ENCODE measurements around the gene SALL4.

DNA sequence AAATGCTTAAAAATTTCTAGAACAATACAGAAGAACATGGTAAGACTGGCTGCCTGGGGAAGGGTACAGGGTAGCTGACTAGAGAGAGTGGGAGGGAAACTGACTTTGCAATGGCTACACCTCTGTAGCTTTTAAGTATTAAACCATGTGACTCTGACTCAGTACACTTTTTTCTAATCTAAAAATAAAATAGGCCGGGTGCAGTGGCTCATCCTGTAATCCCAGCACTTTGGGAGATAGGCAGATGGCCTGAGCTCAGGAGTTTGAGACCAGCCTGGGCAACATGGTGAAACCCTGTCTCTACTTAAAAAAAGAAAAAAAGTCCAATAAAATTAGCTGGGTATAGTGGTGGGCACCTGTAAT lies 52.7 kb downstream of the SALL4 start:
- TF ChIP-seq, protein P1, sequence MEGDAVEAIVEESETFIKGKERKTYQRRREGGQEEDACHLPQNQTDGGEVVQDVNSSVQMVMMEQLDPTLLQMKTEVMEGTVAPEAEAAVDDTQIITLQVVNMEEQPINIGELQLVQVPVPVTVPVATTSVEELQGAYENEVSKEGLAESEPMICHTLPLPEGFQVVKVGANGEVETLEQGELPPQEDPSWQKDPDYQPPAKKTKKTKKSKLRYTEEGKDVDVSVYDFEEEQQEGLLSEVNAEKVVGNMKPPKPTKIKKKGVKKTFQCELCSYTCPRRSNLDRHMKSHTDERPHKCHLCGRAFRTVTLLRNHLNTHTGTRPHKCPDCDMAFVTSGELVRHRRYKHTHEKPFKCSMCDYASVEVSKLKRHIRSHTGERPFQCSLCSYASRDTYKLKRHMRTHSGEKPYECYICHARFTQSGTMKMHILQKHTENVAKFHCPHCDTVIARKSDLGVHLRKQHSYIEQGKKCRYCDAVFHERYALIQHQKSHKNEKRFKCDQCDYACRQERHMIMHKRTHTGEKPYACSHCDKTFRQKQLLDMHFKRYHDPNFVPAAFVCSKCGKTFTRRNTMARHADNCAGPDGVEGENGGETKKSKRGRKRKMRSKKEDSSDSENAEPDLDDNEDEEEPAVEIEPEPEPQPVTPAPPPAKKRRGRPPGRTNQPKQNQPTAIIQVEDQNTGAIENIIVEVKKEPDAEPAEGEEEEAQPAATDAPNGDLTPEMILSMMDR (IDR thresholded peaks at IDR 0.05), result no peak
- TF ChIP-seq POLR2A (IDR thresholded peaks at IDR 0.05) (no peak), EP300 (IDR thresholded peaks at IDR 0.05) (no peak), POLR2AphosphoS5 (IDR thresholded peaks at IDR 0.05) (no peak)

Measured in stomach (tissue), 4 donors.